ENCODE results near the gene AACS.

- TF ChIP-seq REST (IDR thresholded peaks at IDR 0.05; ENCODE audit: insufficient read depth in 1 of 2, low read depth in 2 of 2, low read length in 2 of 2) (no peak), POLR2AphosphoS5 (IDR thresholded peaks at IDR 0.05; ENCODE audit: low read depth, low read length) (no peak)
These were observed 94.5 kb downstream of the AACS start for GRCh38 chr12:125159702-125160101.

All from PFSK-1 (cell line).